NCI-H1417 treated with DMSO at 0.1 percent for 48 hours (cell line): Measurements from ENCODE around the gene PTPN2.

Experiments used
- DNase-seq: peaks from one replicate; lab custom pipeline; 2025; lab: John Stamatoyannopoulos, UW

The PTPN2 gene

GRCh38 chr18:12745095-12745795 is 138.8 kb downstream of the PTPN2 start:
- no peak for DNase-seq

GRCh38 chr18:12744103-12744502 is 139.9 kb downstream of the PTPN2 start:
- DNase-seq, result peak; percentile 11

- DNase-seq, result no peak
Observed at GRCh38 chr18:12742453-12742852, 141.6 kb downstream of the PTPN2 start.
